HG03196 (cell line): Measurements from ENCODE around the gene SPATA13.

Source experiments
- ATAC-seq: cut with Tn5 transposase; IDR thresholded peaks from one replicate; pipeline ENCODE4 v1.9.1; 2021; ENCODE audit not compliant: unreplicated experiment

SPATA13 gene

GRCh38 chr13:24353736-24354135 lies 193.2 kb downstream of the SPATA13 start:
- ATAC-seq = no peak

GRCh38 chr13:24355103-24355502 lies 194.6 kb downstream of the SPATA13 start:
- no peak for ATAC-seq

DNA sequence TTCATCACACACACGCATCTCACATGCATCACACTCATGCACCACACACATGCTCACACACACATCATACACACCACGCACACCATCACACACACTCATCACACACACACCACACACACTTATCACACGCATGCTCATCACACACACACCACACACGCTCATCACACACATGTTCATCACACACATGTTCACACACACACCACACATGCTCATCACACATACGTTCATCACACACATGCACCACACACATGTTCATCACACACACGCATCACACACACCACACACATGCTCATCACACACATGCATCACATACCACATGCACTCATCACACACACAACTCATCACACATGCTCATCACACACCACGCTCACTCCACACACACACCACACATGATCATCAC lies 195.8 kb downstream of the SPATA13 start:
- ATAC-seq = no peak
